ENCODE results near the gene ADARB1.

DNA sequence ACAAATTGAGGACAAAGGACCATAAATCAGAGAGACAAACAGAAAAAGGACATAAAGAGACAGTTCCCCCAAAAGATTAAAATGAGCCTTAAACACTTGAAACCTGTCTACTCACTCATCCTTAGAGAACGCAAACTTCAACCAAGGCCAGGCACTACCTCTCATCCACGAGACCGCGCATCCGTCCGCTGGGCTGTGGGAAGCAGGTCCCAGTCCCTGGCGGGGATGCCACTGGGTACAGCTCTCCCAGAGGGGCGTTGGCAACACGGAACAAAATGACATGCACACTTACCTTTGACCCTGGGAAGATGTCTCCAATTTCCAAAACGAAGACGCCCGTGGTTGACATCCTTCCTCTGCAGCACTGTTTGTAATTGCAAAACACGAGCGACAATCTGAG is 16.5 kb upstream of the ADARB1 start:
- TF ChIP-seq CTCF (IDR thresholded peaks at IDR 0.05) (no peak), POLR2A (IDR thresholded peaks at IDR 0.05) (no peak)
